Transverse colon (tissue), 4 donors: ENCODE data around the gene TPST2. TPM values are rescaled to one million over a fixed set of nuclear protein-coding genes. Genes with fewer than 3 reads are reported as not detected.

Experiments used
- DNase-seq: peaks from one replicate; pipeline ENCODE4 v3.0.0-alpha.2; 2019
- H3K27ac ChIP-seq, 4 donors: fragments of 200-600 bp; sonication (generic); 2 replicates each; pipeline ENCODE4 v1.5.1; 2016 to 2018; ENCODE audit warnings: inconsistent platforms in 4 of 4
- H3K27me3 ChIP-seq: fragments of 200-600 bp; sonication (generic); 2 replicates; pipeline ENCODE4 v1.5.1; 2017; ENCODE audit warnings: inconsistent platforms
- H3K36me3 ChIP-seq, 4 donors: fragments of 200-600 bp; sonication (generic); 2 replicates each; pipeline ENCODE4 v1.5.1; 2017 to 2019; ENCODE audit warnings: inconsistent platforms in 4 of 4
- H3K4me1 ChIP-seq, 4 donors: fragments of 200-600 bp; sonication (generic); 2 replicates each; pipeline ENCODE4 v1.5.1; 2017 to 2020; ENCODE audit warnings: inconsistent platforms in 4 of 4
- H3K4me3 ChIP-seq, 4 donors: fragments of 200-600 bp; sonication (generic); 1 replicate in 1 of 4; 2 replicates in 3 of 4; pipeline versions ENCODE4 v1.5.1 to v1.6.1; 2017 to 2019; ENCODE audit warnings: inconsistent platforms in 4 of 4
- H3K9me3 ChIP-seq, 2 donors: fragments of 200-600 bp; sonication (generic); 2 replicates each; pipeline ENCODE4 v1.5.1; 2017 to 2019; ENCODE audit warnings: inconsistent platforms in 2 of 2
- EP300 ChIP-seq: sonication (generic); formaldehyde crosslinking; IDR thresholded peaks from one replicate; pipeline ENCODE4 v1.6.1; 2017; ENCODE audit warnings: antibody characterized with exemption, low read depth
- POLR2A ChIP-seq: fragments of 450-650 bp; IDR thresholded peaks from one replicate; pipeline ENCODE4 v1.6.1; 2016; ENCODE audit warnings: antibody characterized with exemption, mild to moderate bottlenecking, moderate library complexity
- POLR2AphosphoS5 ChIP-seq, 3 donors: sonication (generic); formaldehyde crosslinking; IDR thresholded peaks; one replicate each; pipeline ENCODE4 v1.6.1; 2016; ENCODE audit warnings: antibody characterized with exemption in 3 of 3
- WGBS, 2 donors: methylation state at CpG; one replicate each; pipeline ENCODE4 v1.1.5; 2018; ENCODE audit warnings: low coverage in 1 of 2; 5-methylcytosine and 5-hydroxymethylcytosine counted together
- in situ Hi-C, 4 donors: fragments of 200-750 bp; cut with MboI; loops; one replicate each; pipeline versions ENCODE4 v1.15.0 to v1.15.1; 2017; ENCODE audit warnings: low sequenced_read_pairs in 3 of 4, low pct_ligation_motif_present in 1 of 4, low pct_unique_long_range_greater_than_20kb in 1 of 4
- intact Hi-C: fragments of 100-400 bp; cut with DNase I; formaldehyde crosslinking; loops from one replicate; pipeline ENCODE4 v1.15.1; 2023; ENCODE audit warnings: low total_unique reads
- total RNA-seq, 4 donors: library from RNA; depleted of rRNA; stranded (reverse); fragments of >200 nt; gene quantifications; one replicate each; pipeline ENCODE4 v1.1.0, GENCODE V29; 2016
- TF ChIP-seq, protein P1 (sequence below), 5 experiments: fragments of 200-600 bp in 3 of 5; fragments of 450-650 bp in 2 of 5; sonication (generic) in 3 of 5; IDR thresholded peaks; 1 replicate in 2 of 5; 2 replicates in 3 of 5; pipeline ENCODE4 v1.5.1; 2016 to 2017; ENCODE audit warnings: antibody characterized with exemption in 5 of 5, inconsistent platforms in 3 of 5, mild to moderate bottlenecking in 2 of 5, moderate library complexity in 1 of 5

The TPST2 gene
- 10 to 100 TPM; 14.3 to 35.6 (median 26.8) TPM for total RNA-seq

DNA sequence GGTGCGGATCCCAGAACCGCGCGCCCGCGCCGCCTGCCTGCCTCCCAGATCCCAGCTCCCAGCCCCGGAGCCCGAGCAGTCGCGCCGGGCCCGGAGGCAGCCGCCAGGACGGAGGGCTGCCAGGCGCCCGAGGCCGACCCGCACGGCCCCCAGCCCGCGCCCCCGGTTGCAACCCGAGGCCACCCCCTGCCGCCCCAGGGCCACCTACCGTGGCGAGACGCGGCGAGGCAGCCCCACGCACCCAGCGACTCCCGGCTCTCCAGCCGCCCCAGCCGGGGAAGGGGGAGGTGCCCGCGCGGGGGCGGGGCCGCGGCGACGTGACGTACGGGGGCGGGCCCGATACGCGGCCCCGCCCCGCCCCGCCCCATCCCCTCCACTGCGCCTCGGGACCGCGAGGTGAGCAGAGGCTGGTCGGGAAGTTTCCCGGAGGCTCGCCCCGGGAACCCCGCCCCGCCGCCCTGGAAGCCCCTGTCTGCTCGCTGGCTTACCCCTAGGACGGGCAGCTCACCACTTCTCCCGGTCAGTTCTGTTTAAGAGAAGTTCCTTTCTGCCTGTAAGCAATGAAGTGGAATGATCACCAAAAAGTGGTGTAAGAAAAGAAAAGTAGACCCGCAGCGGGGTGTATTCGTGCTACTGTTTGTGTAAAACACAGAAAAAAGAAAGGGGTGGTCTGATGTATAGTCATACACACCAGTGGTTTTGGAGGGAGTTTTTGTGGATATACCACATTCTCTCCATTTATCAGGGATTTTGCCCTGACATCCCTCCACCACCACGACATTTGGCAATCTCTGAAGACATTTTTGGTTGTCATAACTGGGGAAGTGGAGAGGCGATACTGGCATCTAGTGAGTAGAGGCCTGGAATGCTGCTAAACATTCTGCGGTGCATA lies at the start of gene TPST2:
Gene TPST2, minus strand, starts transcription at position 288 of the 892 bp plus-strand sequence. CDS start 48,502 bp downstream, outside the sequence.
- H3K4me1 ChIP-seq: peaks cover 0 to 37% (median 6%) of the 10 kb centered on the region in 4 donors
- WGBS, 2 donors: 3 to 5% methylated on average over 4 to 18 of the region's 72 CpGs
- H3K36me3 ChIP-seq: no peaks in the 10 kb centered on the region
- DNase-seq: peak; percentile 85
- TF ChIP-seq POLR2AphosphoS5 (IDR thresholded peaks at IDR 0.05) (peak; percentile 82 to 87 (median 86)), EP300 (no peak), POLR2A (peak; percentile 68)
- intact Hi-C loops: no loop called here
- H3K4me3 ChIP-seq: peak within 1 kb of the TSS; percentile 65 to 94 (median 85)
- no peaks in the 10 kb centered on the region for H3K27me3 ChIP-seq
- H3K9me3 ChIP-seq: no peaks in the 10 kb centered on the region
- H3K27ac ChIP-seq: peak within 1 kb of the TSS; percentile 84 to 90 (median 86)
- in situ Hi-C loops: no loop called here

DNA sequence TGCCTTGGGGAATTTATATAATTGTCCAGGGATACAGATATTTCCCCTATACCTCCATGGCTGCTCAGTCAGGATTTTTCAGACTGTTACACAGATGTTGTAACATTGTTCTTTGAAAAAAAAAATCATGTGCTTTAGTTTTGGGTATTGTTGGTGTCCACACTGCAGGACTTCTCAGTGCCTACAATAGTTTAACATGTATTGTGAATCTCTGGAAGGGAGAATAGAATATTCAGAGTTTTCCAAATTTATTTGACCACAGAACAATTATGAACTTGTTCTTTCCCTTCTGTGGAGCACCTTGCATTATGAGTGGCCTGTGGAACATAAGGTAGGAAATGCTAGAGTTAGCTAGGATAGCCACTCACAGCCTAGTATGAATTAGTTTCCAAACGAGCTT lies 46.4 kb upstream of the TPST2 start:
- TF ChIP-seq EP300 (no peak), POLR2A (no peak), POLR2AphosphoS5 (IDR thresholded peaks at IDR 0.05) (no peak)
- TF ChIP-seq, protein P1, sequence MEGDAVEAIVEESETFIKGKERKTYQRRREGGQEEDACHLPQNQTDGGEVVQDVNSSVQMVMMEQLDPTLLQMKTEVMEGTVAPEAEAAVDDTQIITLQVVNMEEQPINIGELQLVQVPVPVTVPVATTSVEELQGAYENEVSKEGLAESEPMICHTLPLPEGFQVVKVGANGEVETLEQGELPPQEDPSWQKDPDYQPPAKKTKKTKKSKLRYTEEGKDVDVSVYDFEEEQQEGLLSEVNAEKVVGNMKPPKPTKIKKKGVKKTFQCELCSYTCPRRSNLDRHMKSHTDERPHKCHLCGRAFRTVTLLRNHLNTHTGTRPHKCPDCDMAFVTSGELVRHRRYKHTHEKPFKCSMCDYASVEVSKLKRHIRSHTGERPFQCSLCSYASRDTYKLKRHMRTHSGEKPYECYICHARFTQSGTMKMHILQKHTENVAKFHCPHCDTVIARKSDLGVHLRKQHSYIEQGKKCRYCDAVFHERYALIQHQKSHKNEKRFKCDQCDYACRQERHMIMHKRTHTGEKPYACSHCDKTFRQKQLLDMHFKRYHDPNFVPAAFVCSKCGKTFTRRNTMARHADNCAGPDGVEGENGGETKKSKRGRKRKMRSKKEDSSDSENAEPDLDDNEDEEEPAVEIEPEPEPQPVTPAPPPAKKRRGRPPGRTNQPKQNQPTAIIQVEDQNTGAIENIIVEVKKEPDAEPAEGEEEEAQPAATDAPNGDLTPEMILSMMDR (IDR thresholded peaks at IDR 0.05): no peak
- in situ Hi-C loops: no loop called here
- Histone ChIP-seq H3K27ac (no peak overlapping the region), H3K9me3 (no peaks in the 10 kb centered on the region), H3K4me1 (no peaks in the 10 kb centered on the region), H3K4me3 (no peak overlapping the region), H3K27me3 (peaks cover 4% of the 10 kb centered on the region), H3K36me3 (no peaks in the 10 kb centered on the region)
- intact Hi-C loops: no loop called here
- WGBS, 2 donors: 40 to 52% methylated on average over 1 of the region's 1 CpG
- no peak for DNase-seq

DNA sequence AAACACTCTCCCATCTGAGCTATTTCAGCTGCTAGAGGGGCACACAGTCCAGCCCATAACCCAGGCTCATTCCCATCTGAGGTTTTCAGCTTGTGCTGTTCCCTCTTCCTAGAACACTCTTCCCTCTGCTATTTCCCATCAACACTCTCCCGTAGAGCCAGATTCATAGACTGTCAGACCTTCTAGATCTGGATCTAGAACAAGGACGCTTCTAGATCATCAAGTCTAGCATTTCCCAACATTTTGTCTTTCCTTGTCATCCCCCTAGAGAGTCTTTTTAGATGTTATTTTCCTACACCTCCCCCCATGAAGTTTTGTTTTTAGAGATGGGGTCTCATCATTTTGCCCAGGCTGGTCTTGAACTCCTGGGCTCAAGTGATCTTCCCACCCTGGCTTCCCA lies 45.2 kb upstream of the TPST2 start:
- 81 to 83% methylated on average over 2 of the region's 2 CpGs for WGBS, 2 donors
- intact Hi-C loops: no loop called here
- Histone ChIP-seq H3K27me3 (no peaks in the 10 kb centered on the region), H3K27ac (no peak overlapping the region), H3K4me1 (no peaks in the 10 kb centered on the region), H3K36me3 (no peaks in the 10 kb centered on the region), H3K4me3 (no peak overlapping the region), H3K9me3 (no peaks in the 10 kb centered on the region)
- no peak for DNase-seq
- TF ChIP-seq POLR2A (no peak), POLR2AphosphoS5 (IDR thresholded peaks at IDR 0.05) (no peak), EP300 (no peak)
- TF ChIP-seq, protein P1 (IDR thresholded peaks at IDR 0.05): no peak
- in situ Hi-C loops: no loop called here

DNA sequence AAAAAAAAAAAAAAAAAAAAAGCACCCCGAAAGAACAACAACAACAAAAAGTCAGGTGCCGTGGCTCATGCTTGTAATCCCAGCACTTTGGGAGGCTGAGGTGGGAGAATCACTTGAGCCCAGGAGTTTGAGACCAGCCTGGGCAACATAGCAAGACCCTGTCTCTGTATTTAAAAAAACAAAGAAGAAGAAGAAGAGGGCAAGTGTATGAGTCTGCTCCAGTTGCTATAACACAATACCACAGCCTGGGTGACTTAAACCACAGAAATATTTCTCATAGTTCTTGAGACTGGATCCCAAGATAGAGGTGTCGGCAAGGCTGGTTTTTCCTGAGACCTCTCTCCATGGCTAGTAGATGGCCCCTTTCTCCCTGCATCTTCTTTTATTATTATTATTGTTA lies 44.3 kb upstream of the TPST2 start:
- Histone ChIP-seq H3K9me3 (no peaks in the 10 kb centered on the region), H3K4me3 (no peak overlapping the region), H3K27me3 (no peaks in the 10 kb centered on the region), H3K27ac (no peak overlapping the region), H3K4me1 (peaks cover 0 to 3% (median 1%) of the 10 kb centered on the region in 4 donors), H3K36me3 (no peaks in the 10 kb centered on the region)
- no peak for DNase-seq
- in situ Hi-C loops: no loop called here
- WGBS, 2 donors: 84 to 97% methylated on average over 3 of the region's 3 CpGs
- intact Hi-C loops: no loop called here
- no peak for TF ChIP-seq POLR2A
- TF ChIP-seq, protein P1 (IDR thresholded peaks at IDR 0.05): no peak
- TF ChIP-seq POLR2AphosphoS5 (IDR thresholded peaks at IDR 0.05): no peak
- no peak for TF ChIP-seq EP300
